ENCODE results near the gene CSF3R. TPM values are rescaled to one million over a fixed set of nuclear protein-coding genes. Genes with fewer than 3 reads are reported as not detected.

The CSF3R gene
- total and polyA plus RNA-seq, 2 experiments from 2014 or later: 19.7 to 22.3 TPM

DNA sequence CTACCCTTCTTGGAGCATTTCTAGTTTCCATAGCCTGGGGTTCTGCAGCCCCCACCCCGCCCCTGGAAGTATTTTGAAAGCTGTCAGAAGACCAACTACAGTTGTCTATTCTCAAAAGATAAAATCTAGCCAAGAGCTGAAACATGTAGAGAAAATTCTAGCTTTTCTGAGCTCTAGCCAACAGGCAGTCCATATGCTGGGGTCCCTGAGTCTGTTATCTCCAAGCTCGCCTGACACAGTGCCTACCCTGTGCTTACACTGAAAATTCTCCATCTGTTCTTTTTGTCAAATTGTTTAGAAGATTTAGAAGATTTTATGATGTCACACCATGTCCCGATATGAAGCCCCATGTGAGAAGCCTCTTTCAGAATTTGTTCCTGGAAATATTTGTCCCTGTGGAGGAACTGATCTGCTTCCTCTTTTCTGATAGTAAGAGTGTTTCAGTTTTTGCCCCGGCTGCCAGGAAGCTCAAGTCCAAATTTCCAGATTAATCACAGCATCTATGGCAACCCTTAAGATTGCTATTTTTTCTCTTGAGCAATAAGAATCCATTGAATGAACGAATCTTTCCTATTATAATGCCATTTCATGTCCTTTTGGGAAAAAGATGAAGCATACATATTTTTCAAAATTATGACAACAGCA lies 23.7 kb upstream of the CSF3R start:
- no peaks in the 10 kb centered on the region for H3K27me3 ChIP-seq
- H3K27ac ChIP-seq: no peak overlapping the region
- no peak overlapping the region for H3K4me3 ChIP-seq
- no peaks in the 10 kb centered on the region for H3K4me1 ChIP-seq (ENCODE audit: insufficient read depth)
- WGBS (ENCODE audit: low lambda C conversion rate, missing lambda C conversion rate): 76% methylated on average over 5 of the region's 5 CpGs
- DNase-seq (ENCODE audit: low spot score): no peak
- H3K4me2 ChIP-seq: no peak overlapping the region
- H2AFZ ChIP-seq: no peak overlapping the region
- H3K9me3 ChIP-seq (ENCODE audit: low read depth): no peaks in the 10 kb centered on the region
- no peaks in the 10 kb centered on the region for H3K9me2 ChIP-seq (replicated peaks; ENCODE audit: insufficient read depth)
- no peak for TF ChIP-seq EZH2phosphoT487 (IDR thresholded peaks at IDR 0.05; ENCODE audit: low read depth, severe bottlenecking, unreplicated experiment)
- no peak for TF ChIP-seq CTCF (IDR thresholded peaks at IDR 0.05; ENCODE audit: poor library complexity)
- TF ChIP-seq EZH2 (IDR thresholded peaks at IDR 0.05; ENCODE audit: borderline replicate concordance): no peak
- H3K79me2 ChIP-seq: no peaks in the 10 kb centered on the region
- no peaks in the 10 kb centered on the region for H3K36me3 ChIP-seq (replicated peaks; ENCODE audit: insufficient read depth, low read depth)
- H4K20me1 ChIP-seq (ENCODE audit: insufficient read depth, poor library complexity, severe bottlenecking): no peaks in the 10 kb centered on the region

- Histone ChIP-seq H3K9me2 (replicated peaks; ENCODE audit: insufficient read depth) (no peaks in the 10 kb centered on the region), H4K20me1 (ENCODE audit: insufficient read depth, poor library complexity, severe bottlenecking) (no peaks in the 10 kb centered on the region), H3K4me3 (no peak overlapping the region), H3K9me3 (ENCODE audit: low read depth) (no peaks in the 10 kb centered on the region), H3K4me1 (ENCODE audit: insufficient read depth) (no peaks in the 10 kb centered on the region), H3K4me2 (no peak overlapping the region), H3K27me3 (no peaks in the 10 kb centered on the region), H2AFZ (no peak overlapping the region), H3K36me3 (replicated peaks; ENCODE audit: insufficient read depth, low read depth) (no peaks in the 10 kb centered on the region), H3K27ac (no peak overlapping the region), H3K79me2 (no peaks in the 10 kb centered on the region)
- no peak for TF ChIP-seq CTCF (IDR thresholded peaks at IDR 0.05; ENCODE audit: poor library complexity)
- TF ChIP-seq EZH2 (IDR thresholded peaks at IDR 0.05; ENCODE audit: borderline replicate concordance): no peak
- TF ChIP-seq EZH2phosphoT487 (IDR thresholded peaks at IDR 0.05; ENCODE audit: low read depth, severe bottlenecking, unreplicated experiment): no peak
- WGBS (ENCODE audit: low lambda C conversion rate, missing lambda C conversion rate): 89% methylated on average over 1 of the region's 1 CpG
- DNase-seq (ENCODE audit: low spot score): no peak
Observed at GRCh38 chr1:36503733-36504132, 21.0 kb upstream of the CSF3R start.

GRCh38 chr1:36503159-36503558 lies 20.4 kb upstream of the CSF3R start:
- no peaks in the 10 kb centered on the region for H3K9me3 ChIP-seq (ENCODE audit: low read depth)
- H3K4me2 ChIP-seq: no peak overlapping the region
- H3K4me1 ChIP-seq (ENCODE audit: insufficient read depth): no peaks in the 10 kb centered on the region
- H3K9me2 ChIP-seq (replicated peaks; ENCODE audit: insufficient read depth): no peaks in the 10 kb centered on the region
- no peak for DNase-seq (ENCODE audit: low spot score)
- WGBS (ENCODE audit: low lambda C conversion rate, missing lambda C conversion rate): 58% methylated on average over 1 of the region's 1 CpG
- H2AFZ ChIP-seq: no peak overlapping the region
- H3K4me3 ChIP-seq: no peak overlapping the region
- H4K20me1 ChIP-seq (ENCODE audit: insufficient read depth, poor library complexity, severe bottlenecking): no peaks in the 10 kb centered on the region
- no peaks in the 10 kb centered on the region for H3K27me3 ChIP-seq
- no peaks in the 10 kb centered on the region for H3K36me3 ChIP-seq (replicated peaks; ENCODE audit: insufficient read depth, low read depth)
- H3K27ac ChIP-seq: no peak overlapping the region
- no peaks in the 10 kb centered on the region for H3K79me2 ChIP-seq
- TF ChIP-seq EZH2 (IDR thresholded peaks at IDR 0.05; ENCODE audit: borderline replicate concordance) (no peak), CTCF (IDR thresholded peaks at IDR 0.05; ENCODE audit: poor library complexity) (no peak), EZH2phosphoT487 (IDR thresholded peaks at IDR 0.05; ENCODE audit: low read depth, severe bottlenecking, unreplicated experiment) (no peak)

Data from hepatocyte (in vitro differentiated cells).